ENCODE data around the gene FLVCR1.
A peak's percentile ranks its signal among the peaks of the same experiment; 100 is the strongest.

The FLVCR1 gene

GRCh38 chr1:212914789-212915188 is 56.7 kb downstream of the FLVCR1 start:
- H3K14ac ChIP-seq (ENCODE audit: low read length in 2 of 2) = no peak overlapping the region
- no peak overlapping the region for H3K9ac ChIP-seq (ENCODE audit: low read length)
- no peak overlapping the region for H3K27ac ChIP-seq (ENCODE audit: low read length, poor library complexity, severe bottlenecking)
- no peaks in the 10 kb centered on the region for H3K9me3 ChIP-seq (ENCODE audit: control insufficient read depth, low read length)
- H2AFZ ChIP-seq (ENCODE audit: low read depth, low read length) = no peak overlapping the region
- H2BK5ac ChIP-seq (ENCODE audit: low read depth, low read length, poor library complexity, severe bottlenecking) = no peak overlapping the region
- H3K4ac ChIP-seq (ENCODE audit: low read depth in 1 of 2, low read length in 2 of 2) = no peak overlapping the region
- H3K27me3 ChIP-seq (ENCODE audit: control insufficient read depth in 1 of 2, insufficient read depth in 1 of 2, low read length in 2 of 2) = peaks cover 0 to 10% of the 10 kb centered on the region in 2 experiments
- peaks cover 6% of the 10 kb centered on the region for H3K4me1 ChIP-seq (ENCODE audit: control insufficient read depth, insufficient read depth, low read depth, low read length)
- no peak overlapping the region for H3K18ac ChIP-seq (ENCODE audit: low read depth in 1 of 2, low read length in 2 of 2)
- H3K23ac ChIP-seq (ENCODE audit: low read length in 2 of 2) = no peak overlapping the region
- H2BK15ac ChIP-seq (ENCODE audit: low read depth, poor library complexity, severe bottlenecking) = no peak overlapping the region
- H3K4me2 ChIP-seq (ENCODE audit: low read length, poor library complexity, severe bottlenecking) = no peak overlapping the region
- no peak overlapping the region for H2BK12ac ChIP-seq (ENCODE audit: low read length in 2 of 2)
- no peak overlapping the region for H4K8ac ChIP-seq (ENCODE audit: low read length)
- no peak for DNase-seq
- no peaks in the 10 kb centered on the region for H3K79me1 ChIP-seq (replicated peaks; ENCODE audit: low read length, poor library complexity, severe bottlenecking)
- H2BK120ac ChIP-seq (ENCODE audit: low read depth, low read length) = no peak overlapping the region
- H2AK5ac ChIP-seq (ENCODE audit: low read length, severe bottlenecking) = no peak overlapping the region
- no peak overlapping the region for H3K4me3 ChIP-seq (ENCODE audit: insufficient read depth in 1 of 2, low read depth in 1 of 2, low read length in 2 of 2)
- 51% methylated on average over 3 of the region's 3 CpGs for WGBS
- no peaks in the 10 kb centered on the region for H3K36me3 ChIP-seq (ENCODE audit: control insufficient read depth in 1 of 2, insufficient read depth in 2 of 2, low read depth in 1 of 2, low read length in 2 of 2)
- no peak overlapping the region for H4K91ac ChIP-seq (ENCODE audit: low read length)

GRCh38 chr1:212915245-212916091 is 57.4 kb downstream of the FLVCR1 start:
- peak overlapping the region; percentile 30 for H3K9ac ChIP-seq (ENCODE audit: low read length)
- no peak overlapping the region for H2AK5ac ChIP-seq (ENCODE audit: low read length, severe bottlenecking)
- H3K27ac ChIP-seq (ENCODE audit: low read length, poor library complexity, severe bottlenecking) = no peak overlapping the region
- no peaks in the 10 kb centered on the region for H3K9me3 ChIP-seq (ENCODE audit: control insufficient read depth, low read length)
- H3K18ac ChIP-seq (ENCODE audit: low read depth in 1 of 2, low read length in 2 of 2) = no peak overlapping the region
- no peaks in the 10 kb centered on the region for H3K36me3 ChIP-seq (ENCODE audit: control insufficient read depth in 1 of 2, insufficient read depth in 2 of 2, low read depth in 1 of 2, low read length in 2 of 2)
- no peak overlapping the region for H2AFZ ChIP-seq (ENCODE audit: low read depth, low read length)
- H3K79me1 ChIP-seq (replicated peaks; ENCODE audit: low read length, poor library complexity, severe bottlenecking) = no peaks in the 10 kb centered on the region
- H2BK5ac ChIP-seq (ENCODE audit: low read depth, low read length, poor library complexity, severe bottlenecking) = no peak overlapping the region
- H2BK15ac ChIP-seq (ENCODE audit: low read depth, poor library complexity, severe bottlenecking) = no peak overlapping the region
- H3K27me3 ChIP-seq (ENCODE audit: control insufficient read depth in 1 of 2, insufficient read depth in 1 of 2, low read length in 2 of 2) = peaks cover 0 to 16% of the 10 kb centered on the region in 2 experiments
- H3K4me2 ChIP-seq (ENCODE audit: low read length, poor library complexity, severe bottlenecking) = no peak overlapping the region
- no peak overlapping the region for H2BK12ac ChIP-seq (ENCODE audit: low read length in 2 of 2)
- no peak overlapping the region for H3K23ac ChIP-seq (ENCODE audit: low read length in 2 of 2)
- DNase-seq = peak; percentile 36
- H3K4me1 ChIP-seq (ENCODE audit: control insufficient read depth, insufficient read depth, low read depth, low read length) = peaks cover 6% of the 10 kb centered on the region
- WGBS = 75% methylated on average over 12 of the region's 13 CpGs
- H4K91ac ChIP-seq (ENCODE audit: low read length) = no peak overlapping the region
- H3K4me3 ChIP-seq (ENCODE audit: insufficient read depth in 1 of 2, low read depth in 1 of 2, low read length in 2 of 2) = no peak overlapping the region
- H3K14ac ChIP-seq (ENCODE audit: low read length in 2 of 2) = no peak overlapping the region
- H2BK120ac ChIP-seq (ENCODE audit: low read depth, low read length) = no peak overlapping the region
- H4K8ac ChIP-seq (ENCODE audit: low read length) = no peak overlapping the region
- H3K4ac ChIP-seq (ENCODE audit: low read depth in 1 of 2, low read length in 2 of 2) = no peak overlapping the region

- H3K4ac ChIP-seq (ENCODE audit: low read depth in 1 of 2, low read length in 2 of 2) = peak overlapping the region in 1 of 2 experiments; percentile 24
- no peak overlapping the region for H3K18ac ChIP-seq (ENCODE audit: low read depth in 1 of 2, low read length in 2 of 2)
- no peak overlapping the region for H2BK5ac ChIP-seq (ENCODE audit: low read depth, low read length, poor library complexity, severe bottlenecking)
- H3K4me3 ChIP-seq (ENCODE audit: insufficient read depth in 1 of 2, low read depth in 1 of 2, low read length in 2 of 2) = no peak overlapping the region
- peak overlapping the region; percentile 42 for H2AFZ ChIP-seq (ENCODE audit: low read depth, low read length)
- no peak overlapping the region for H3K4me2 ChIP-seq (ENCODE audit: low read length, poor library complexity, severe bottlenecking)
- H3K79me1 ChIP-seq (replicated peaks; ENCODE audit: low read length, poor library complexity, severe bottlenecking) = no peaks in the 10 kb centered on the region
- peak overlapping the region; percentile 30 for H3K9ac ChIP-seq (ENCODE audit: low read length)
- WGBS = 62% methylated on average over 16 of the region's 23 CpGs
- H4K91ac ChIP-seq (ENCODE audit: low read length) = no peak overlapping the region
- peaks cover 6% of the 10 kb centered on the region for H3K4me1 ChIP-seq (ENCODE audit: control insufficient read depth, insufficient read depth, low read depth, low read length)
- H2BK120ac ChIP-seq (ENCODE audit: low read depth, low read length) = no peak overlapping the region
- no peak overlapping the region for H3K14ac ChIP-seq (ENCODE audit: low read length in 2 of 2)
- H3K23ac ChIP-seq (ENCODE audit: low read length in 2 of 2) = no peak overlapping the region
- peak; percentile 18 for DNase-seq
- peaks cover 0 to 26% of the 10 kb centered on the region in 2 experiments for H3K27me3 ChIP-seq (ENCODE audit: control insufficient read depth in 1 of 2, insufficient read depth in 1 of 2, low read length in 2 of 2)
- H2AK5ac ChIP-seq (ENCODE audit: low read length, severe bottlenecking) = no peak overlapping the region
- H4K8ac ChIP-seq (ENCODE audit: low read length) = peak overlapping the region; percentile 45
- H3K27ac ChIP-seq (ENCODE audit: low read length, poor library complexity, severe bottlenecking) = no peak overlapping the region
- no peak overlapping the region for H2BK12ac ChIP-seq (ENCODE audit: low read length in 2 of 2)
- no peaks in the 10 kb centered on the region for H3K36me3 ChIP-seq (ENCODE audit: control insufficient read depth in 1 of 2, insufficient read depth in 2 of 2, low read depth in 1 of 2, low read length in 2 of 2)
- no peak overlapping the region for H2BK15ac ChIP-seq (ENCODE audit: low read depth, poor library complexity, severe bottlenecking)
- H3K9me3 ChIP-seq (ENCODE audit: control insufficient read depth, low read length) = no peaks in the 10 kb centered on the region
Measured at GRCh38 chr1:212916481-212917133, 58.5 kb downstream of the FLVCR1 start.

GRCh38 chr1:212917134-212917485 is 59.0 kb downstream of the FLVCR1 start:
- no peaks in the 10 kb centered on the region for H3K9me3 ChIP-seq (ENCODE audit: control insufficient read depth, low read length)
- DNase-seq = no peak
- H2BK15ac ChIP-seq (ENCODE audit: low read depth, poor library complexity, severe bottlenecking) = no peak overlapping the region
- peaks cover 0 to 31% of the 10 kb centered on the region in 2 experiments for H3K27me3 ChIP-seq (ENCODE audit: control insufficient read depth in 1 of 2, insufficient read depth in 1 of 2, low read length in 2 of 2)
- no peak overlapping the region for H3K4me2 ChIP-seq (ENCODE audit: low read length, poor library complexity, severe bottlenecking)
- peaks cover 6% of the 10 kb centered on the region for H3K4me1 ChIP-seq (ENCODE audit: control insufficient read depth, insufficient read depth, low read depth, low read length)
- H3K36me3 ChIP-seq (ENCODE audit: control insufficient read depth in 1 of 2, insufficient read depth in 2 of 2, low read depth in 1 of 2, low read length in 2 of 2) = no peaks in the 10 kb centered on the region
- no peak overlapping the region for H2AFZ ChIP-seq (ENCODE audit: low read depth, low read length)
- H3K4me3 ChIP-seq (ENCODE audit: insufficient read depth in 1 of 2, low read depth in 1 of 2, low read length in 2 of 2) = no peak overlapping the region
- no peak overlapping the region for H3K9ac ChIP-seq (ENCODE audit: low read length)
- no peak overlapping the region for H3K18ac ChIP-seq (ENCODE audit: low read depth in 1 of 2, low read length in 2 of 2)
- H2BK120ac ChIP-seq (ENCODE audit: low read depth, low read length) = no peak overlapping the region
- no peak overlapping the region for H3K23ac ChIP-seq (ENCODE audit: low read length in 2 of 2)
- no peaks in the 10 kb centered on the region for H3K79me1 ChIP-seq (replicated peaks; ENCODE audit: low read length, poor library complexity, severe bottlenecking)
- H2BK5ac ChIP-seq (ENCODE audit: low read depth, low read length, poor library complexity, severe bottlenecking) = no peak overlapping the region
- H2AK5ac ChIP-seq (ENCODE audit: low read length, severe bottlenecking) = no peak overlapping the region
- H3K27ac ChIP-seq (ENCODE audit: low read length, poor library complexity, severe bottlenecking) = no peak overlapping the region
- peak overlapping the region; percentile 45 for H4K8ac ChIP-seq (ENCODE audit: low read length)
- H3K14ac ChIP-seq (ENCODE audit: low read length in 2 of 2) = no peak overlapping the region
- WGBS = 47% methylated on average over 7 of the region's 9 CpGs
- H3K4ac ChIP-seq (ENCODE audit: low read depth in 1 of 2, low read length in 2 of 2) = no peak overlapping the region
- H2BK12ac ChIP-seq (ENCODE audit: low read length in 2 of 2) = no peak overlapping the region
- no peak overlapping the region for H4K91ac ChIP-seq (ENCODE audit: low read length)

All from mesenchymal stem cell (in vitro differentiated cells and primary cell).